ENCODE results near the gene CDK6. TPM values are rescaled to one million over a fixed set of nuclear protein-coding genes. Genes with fewer than 3 reads are reported as not detected.
"Not testable (repeated sequence)": the region's sequence is repeated elsewhere in the genome, so short reads cannot be mapped to it uniquely, and the experiment has no call there.

Gene CDK6
- total RNA-seq, 1 donor from 2014 or later = 6.0 TPM

GRCh38 chr7:92868683-92869293 is 32.4 kb upstream of the CDK6 start:
- Histone ChIP-seq H3K36me3 (no peaks in the 10 kb centered on the region), H3K4me3 (no peak overlapping the region), H3K27me3 (no peaks in the 10 kb centered on the region), H3K9me3 (ENCODE audit: low read depth) (no peaks in the 10 kb centered on the region), H4K20me1 (ENCODE audit: low read depth) (no peaks in the 10 kb centered on the region), H3F3A (ENCODE audit: low read depth) (no peaks in the 10 kb centered on the region), H3K9ac (no peak overlapping the region), H2AFZ (replicated peaks) (no peak overlapping the region), H3K79me2 (ENCODE audit: low read depth) (no peaks in the 10 kb centered on the region), H3K4me1 (peaks cover 7% of the 10 kb centered on the region), H3K27ac (no peak overlapping the region), H3K4me2 (no peak overlapping the region)
- Mint-ChIP-seq H3K27ac (no peak overlapping the region), H3K36me3 (peaks cover 12% of the 10 kb centered on the region), H3K4me1 (peaks cover 11% of the 10 kb centered on the region), H3K27me3 (ENCODE audit: insufficient read depth, low read depth) (no peaks in the 10 kb centered on the region), H3K4me3 (no peak overlapping the region), H3K9me3 (peaks cover 23% of the 10 kb centered on the region)
- TF ChIP-seq EZH2 (IDR thresholded peaks at IDR 0.05) (no peak), EZH2phosphoT487 (IDR thresholded peaks at IDR 0.05) (no peak), CTCF (IDR thresholded peaks at IDR 0.05) (no peak)
- DNase-seq (ENCODE audit: low spot score) = no peak

GRCh38 chr7:92864169-92864568 is 27.8 kb upstream of the CDK6 start:
- not testable (repeated sequence) for H3K27me3 Mint-ChIP-seq (ENCODE audit: insufficient read depth, low read depth); H3K4me3 ChIP-seq; H3K4me2 ChIP-seq; H3K4me3 Mint-ChIP-seq; H3K36me3 ChIP-seq; H3K4me1 Mint-ChIP-seq; H3K27ac ChIP-seq; H3K27ac Mint-ChIP-seq; H3K4me1 ChIP-seq; H3K9ac ChIP-seq; H3K9me3 ChIP-seq (ENCODE audit: low read depth); H3K79me2 ChIP-seq (ENCODE audit: low read depth); H4K20me1 ChIP-seq (ENCODE audit: low read depth); H3F3A ChIP-seq (ENCODE audit: low read depth); H3K27me3 ChIP-seq
- peak; percentile 56 for TF ChIP-seq CTCF (IDR thresholded peaks at IDR 0.05)
- H2AFZ ChIP-seq (replicated peaks) = peak overlapping the region; percentile 55
- H3K9me3 Mint-ChIP-seq = peaks cover 21% of the 10 kb centered on the region
- peak; percentile 52 for DNase-seq (ENCODE audit: low spot score)
- peaks cover 16% of the 10 kb centered on the region for H3K36me3 Mint-ChIP-seq

GRCh38 chr7:92856436-92856835 is 20.1 kb upstream of the CDK6 start:
- H4K20me1 ChIP-seq (ENCODE audit: low read depth) = no peaks in the 10 kb centered on the region
- H3K27ac ChIP-seq = no peak overlapping the region
- H3K36me3 ChIP-seq = no peaks in the 10 kb centered on the region
- no peaks in the 10 kb centered on the region for H3K27me3 ChIP-seq
- H3K9ac ChIP-seq = no peak overlapping the region
- peaks cover 2% of the 10 kb centered on the region for H3K36me3 Mint-ChIP-seq
- H3K4me1 ChIP-seq = peaks cover 12% of the 10 kb centered on the region
- H3K79me2 ChIP-seq (ENCODE audit: low read depth) = no peaks in the 10 kb centered on the region
- no peaks in the 10 kb centered on the region for H3F3A ChIP-seq (ENCODE audit: low read depth)
- H3K27ac Mint-ChIP-seq = no peak overlapping the region
- no peak overlapping the region for H3K4me3 Mint-ChIP-seq
- H3K27me3 Mint-ChIP-seq (ENCODE audit: insufficient read depth, low read depth) = peaks cover 3% of the 10 kb centered on the region
- no peaks in the 10 kb centered on the region for H3K9me3 ChIP-seq (ENCODE audit: low read depth)
- TF ChIP-seq CTCF (IDR thresholded peaks at IDR 0.05) (no peak), EZH2phosphoT487 (IDR thresholded peaks at IDR 0.05) (no peak), EZH2 (IDR thresholded peaks at IDR 0.05) (no peak)
- H2AFZ ChIP-seq (replicated peaks) = peak overlapping the region; percentile 17
- H3K9me3 Mint-ChIP-seq = no peaks in the 10 kb centered on the region
- no peak for DNase-seq (ENCODE audit: low spot score)
- H3K4me1 Mint-ChIP-seq = peaks cover 6% of the 10 kb centered on the region
- H3K4me3 ChIP-seq = no peak overlapping the region
- no peak overlapping the region for H3K4me2 ChIP-seq

Data from neural progenitor cell (in vitro differentiated cells).